Panc1 (cell line): ENCODE measurements around the gene ANKRD53.

ENCODE experiments used
- POLR2AphosphoS5 ChIP-seq: IDR thresholded peaks from 2 replicates; pipeline ENCODE4 v1.6.1; 2012; ENCODE audit warnings: mild to moderate bottlenecking, low read depth, low read length, moderate library complexity
- TF ChIP-seq, protein P1 (sequence below): fragments of 450-650 bp; IDR thresholded peaks from 2 replicates; pipeline ENCODE4 v1.5.1; 2017; ENCODE audit warnings: mild to moderate bottlenecking

DNA sequence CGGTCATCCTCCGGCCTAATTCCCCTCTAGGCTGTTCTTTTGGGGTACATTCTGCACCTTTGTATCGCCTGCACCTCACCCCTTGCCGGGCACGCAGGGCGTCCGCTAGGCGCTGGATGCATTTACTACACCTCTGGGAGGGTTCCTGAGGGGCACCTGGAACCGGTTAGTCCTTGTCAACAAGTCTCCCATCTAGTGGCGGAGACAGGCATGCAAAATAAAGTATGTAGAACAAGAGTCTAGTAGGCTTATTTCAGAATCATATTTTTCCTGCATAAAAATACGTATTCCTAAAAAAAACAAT is 16.9 kb downstream of the ANKRD53 start:
- TF ChIP-seq, protein P1, sequence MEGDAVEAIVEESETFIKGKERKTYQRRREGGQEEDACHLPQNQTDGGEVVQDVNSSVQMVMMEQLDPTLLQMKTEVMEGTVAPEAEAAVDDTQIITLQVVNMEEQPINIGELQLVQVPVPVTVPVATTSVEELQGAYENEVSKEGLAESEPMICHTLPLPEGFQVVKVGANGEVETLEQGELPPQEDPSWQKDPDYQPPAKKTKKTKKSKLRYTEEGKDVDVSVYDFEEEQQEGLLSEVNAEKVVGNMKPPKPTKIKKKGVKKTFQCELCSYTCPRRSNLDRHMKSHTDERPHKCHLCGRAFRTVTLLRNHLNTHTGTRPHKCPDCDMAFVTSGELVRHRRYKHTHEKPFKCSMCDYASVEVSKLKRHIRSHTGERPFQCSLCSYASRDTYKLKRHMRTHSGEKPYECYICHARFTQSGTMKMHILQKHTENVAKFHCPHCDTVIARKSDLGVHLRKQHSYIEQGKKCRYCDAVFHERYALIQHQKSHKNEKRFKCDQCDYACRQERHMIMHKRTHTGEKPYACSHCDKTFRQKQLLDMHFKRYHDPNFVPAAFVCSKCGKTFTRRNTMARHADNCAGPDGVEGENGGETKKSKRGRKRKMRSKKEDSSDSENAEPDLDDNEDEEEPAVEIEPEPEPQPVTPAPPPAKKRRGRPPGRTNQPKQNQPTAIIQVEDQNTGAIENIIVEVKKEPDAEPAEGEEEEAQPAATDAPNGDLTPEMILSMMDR = no peak
- TF ChIP-seq POLR2AphosphoS5 = no peak
